ENCODE measurements around the gene MRGPRF.

GRCh38 chr11:68966894-68967780 is 45.9 kb downstream of the MRGPRF start:
- no peak for TF ChIP-seq TAF1 (IDR thresholded peaks at IDR 0.05; ENCODE audit: low read depth, low read length)
- TF ChIP-seq POLR2A (IDR thresholded peaks at IDR 0.05; ENCODE audit: low read depth, low read length), result no peak
- TF ChIP-seq SPI1 (IDR thresholded peaks at IDR 0.05; ENCODE audit: low read depth, low read length), result no peak
- no peak for TF ChIP-seq POLR2AphosphoS5 (IDR thresholded peaks at IDR 0.05; ENCODE audit: low read depth, low read length)
- TF ChIP-seq PAX5 (IDR thresholded peaks at IDR 0.05; ENCODE audit: insufficient read depth, low read length, severe bottlenecking), result no peak
- TF ChIP-seq POU2F2 (IDR thresholded peaks at IDR 0.05; ENCODE audit: low read depth, low read length), result no peak
